ENCODE measurements around the gene CCDC178.

CCDC178 gene

GRCh38 chr18:33052886-33053285 lies 387.6 kb downstream of the CCDC178 start:
- ChIA-PET CTCF (interaction anchor here (0.7 kb wide), 1 partner anchor 370 kb away, joined by 5 read pairs; no protein-coding TSS in a partner anchor), POLR2A (no interaction called here)
- TF ChIP-seq FOXK2 (IDR thresholded peaks at IDR 0.05): no peak
- TF ChIP-seq TARDBP (IDR thresholded peaks at IDR 0.05): no peak
- TF ChIP-seq HDGF (IDR thresholded peaks at IDR 0.05; ENCODE audit: borderline replicate concordance): no peak
- TF ChIP-seq L3MBTL2 (conservative IDR thresholded peaks at IDR 0.05): no peak
- TF ChIP-seq FOXA1 (IDR thresholded peaks at IDR 0.05): no peak
- TF ChIP-seq SP1 (IDR thresholded peaks at IDR 0.05): no peak
- no peak for DNase-seq (ENCODE audit: extremely low spot score)

DNA sequence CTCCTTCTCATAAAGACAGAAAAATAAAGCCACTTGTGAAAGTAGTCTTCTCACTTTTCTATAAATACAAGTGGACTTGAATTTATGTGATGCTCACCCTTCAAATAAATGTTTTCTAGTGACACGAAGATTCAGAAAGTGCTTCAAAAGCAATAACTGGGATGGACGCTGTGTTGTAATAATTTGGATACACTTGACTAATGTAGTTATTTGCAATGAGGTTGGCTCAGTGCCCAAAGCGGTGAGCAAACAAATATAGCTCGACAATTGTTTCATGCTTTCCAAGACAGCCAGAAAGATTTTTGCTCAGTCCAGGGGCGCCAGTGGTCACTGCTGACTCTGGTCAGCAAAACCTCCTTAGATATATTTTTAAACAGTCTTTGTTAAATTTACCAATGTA lies 389.1 kb downstream of the CCDC178 start:
- CTCF ChIA-PET: interaction anchor here (0.6 to 1.1 kb wide), 4 partner anchors 15 to 210 kb away, joined by 3 to 4 read pairs (median 3); no protein-coding TSS in a partner anchor
- POLR2A ChIA-PET: no interaction called here
- no peak for DNase-seq (ENCODE audit: extremely low spot score)
- TF ChIP-seq L3MBTL2 (conservative IDR thresholded peaks at IDR 0.05) (no peak), CTBP1 (IDR thresholded peaks at IDR 0.05; ENCODE audit: borderline replicate concordance) (no peak), ARNT (IDR thresholded peaks at IDR 0.05) (no peak), NFRKB (IDR thresholded peaks at IDR 0.05) (no peak), ELF4 (IDR thresholded peaks at IDR 0.05) (no peak)

GRCh38 chr18:33040213-33040612 lies 400.3 kb downstream of the CCDC178 start:
- DNase-seq (ENCODE audit: extremely low spot score): no peak
- ChIA-PET CTCF (no interaction called here), POLR2A (no interaction called here)
- TF ChIP-seq TARDBP (IDR thresholded peaks at IDR 0.05) (no peak), BHLHE40 (IDR thresholded peaks at IDR 0.05; ENCODE audit: borderline replicate concordance) (no peak), ARNT (IDR thresholded peaks at IDR 0.05) (no peak), ZNF384 (IDR thresholded peaks at IDR 0.05) (no peak), FOXA1 (IDR thresholded peaks at IDR 0.05) (no peak), NFRKB (IDR thresholded peaks at IDR 0.05) (no peak), HDGF (IDR thresholded peaks at IDR 0.05; ENCODE audit: borderline replicate concordance) (no peak)
- TF ChIP-seq, protein P1, sequence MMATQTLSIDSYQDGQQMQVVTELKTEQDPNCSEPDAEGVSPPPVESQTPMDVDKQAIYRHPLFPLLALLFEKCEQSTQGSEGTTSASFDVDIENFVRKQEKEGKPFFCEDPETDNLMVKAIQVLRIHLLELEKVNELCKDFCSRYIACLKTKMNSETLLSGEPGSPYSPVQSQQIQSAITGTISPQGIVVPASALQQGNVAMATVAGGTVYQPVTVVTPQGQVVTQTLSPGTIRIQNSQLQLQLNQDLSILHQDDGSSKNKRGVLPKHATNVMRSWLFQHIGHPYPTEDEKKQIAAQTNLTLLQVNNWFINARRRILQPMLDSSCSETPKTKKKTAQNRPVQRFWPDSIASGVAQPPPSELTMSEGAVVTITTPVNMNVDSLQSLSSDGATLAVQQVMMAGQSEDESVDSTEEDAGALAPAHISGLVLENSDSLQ (IDR thresholded peaks at IDR 0.05): no peak

- DNase-seq (ENCODE audit: extremely low spot score): peak; percentile 41
- TF ChIP-seq ARNT (IDR thresholded peaks at IDR 0.05): no peak
- no peak for TF ChIP-seq LEF1 (IDR thresholded peaks at IDR 0.05; ENCODE audit: borderline replicate concordance)
- TF ChIP-seq NFRKB (IDR thresholded peaks at IDR 0.05): no peak
- TF ChIP-seq TARDBP (IDR thresholded peaks at IDR 0.05): no peak
- TF ChIP-seq ZNF384 (IDR thresholded peaks at IDR 0.05): no peak
- peak; percentile 39 for TF ChIP-seq CTBP1 (IDR thresholded peaks at IDR 0.05; ENCODE audit: borderline replicate concordance)
- TF ChIP-seq, protein P1 (IDR thresholded peaks at IDR 0.05): peak; percentile 83
- TF ChIP-seq SP1 (IDR thresholded peaks at IDR 0.05): no peak
- TF ChIP-seq FOXK2 (IDR thresholded peaks at IDR 0.05): no peak
- TF ChIP-seq HDGF (IDR thresholded peaks at IDR 0.05; ENCODE audit: borderline replicate concordance): no peak
- TF ChIP-seq BHLHE40 (IDR thresholded peaks at IDR 0.05; ENCODE audit: borderline replicate concordance): 0 out of 2 replicates have a peak, but pooled peaks have one; percentile 28
- TF ChIP-seq L3MBTL2 (conservative IDR thresholded peaks at IDR 0.05): no peak
- no peak for TF ChIP-seq SUZ12 (IDR thresholded peaks at IDR 0.05)
- peak; percentile 5; the same call in 1 of the 2 replicates for TF ChIP-seq FOXA1 (IDR thresholded peaks at IDR 0.05)
- TF ChIP-seq FOXM1 (IDR thresholded peaks at IDR 0.05; ENCODE audit: borderline replicate concordance): no peak
- CTCF ChIA-PET: no interaction called here
- POLR2A ChIA-PET: no interaction called here
Measured at GRCh38 chr18:33034945-33035344, 405.6 kb downstream of the CCDC178 start.

- POLR2A ChIA-PET: no interaction called here
- no peak for DNase-seq (ENCODE audit: extremely low spot score)
- no peak for TF ChIP-seq ZNF384 (IDR thresholded peaks at IDR 0.05)
- no peak for TF ChIP-seq HDGF (IDR thresholded peaks at IDR 0.05; ENCODE audit: borderline replicate concordance)
- no peak for TF ChIP-seq FOXA1 (IDR thresholded peaks at IDR 0.05)
- TF ChIP-seq SUZ12 (IDR thresholded peaks at IDR 0.05): no peak
- no peak for TF ChIP-seq ARNT (IDR thresholded peaks at IDR 0.05)
- TF ChIP-seq FOXM1 (IDR thresholded peaks at IDR 0.05; ENCODE audit: borderline replicate concordance): no peak
- TF ChIP-seq TARDBP (IDR thresholded peaks at IDR 0.05): no peak
- no peak for TF ChIP-seq FOXK2 (IDR thresholded peaks at IDR 0.05)
- CTCF ChIA-PET: no interaction called here
Measured at GRCh38 chr18:33034212-33034611, 406.3 kb downstream of the CCDC178 start.

DNA sequence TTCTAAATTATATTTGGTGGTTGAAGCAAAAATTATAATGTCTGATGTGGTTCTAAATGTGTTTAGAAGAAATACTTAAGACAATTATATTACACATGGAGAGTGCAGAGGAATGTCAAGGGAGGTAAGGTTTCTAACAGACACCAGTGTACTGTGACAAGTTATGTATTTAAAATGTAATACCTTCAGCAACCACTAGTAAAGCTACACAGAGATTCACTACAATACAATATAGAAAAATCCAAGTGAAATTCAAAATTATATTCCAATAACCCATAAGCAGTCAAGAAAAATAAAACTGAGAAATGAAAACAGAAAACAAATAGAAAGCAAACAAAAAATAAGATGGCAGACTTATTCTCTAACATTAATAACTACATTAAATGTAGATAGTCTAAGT lies 418.2 kb downstream of the CCDC178 start:
- POLR2A ChIA-PET: no interaction called here
- CTCF ChIA-PET: no interaction called here
- peak; percentile 44 for DNase-seq (ENCODE audit: extremely low spot score)
- TF ChIP-seq, protein P1 (IDR thresholded peaks at IDR 0.05): no peak
- no peak for TF ChIP-seq BHLHE40 (IDR thresholded peaks at IDR 0.05; ENCODE audit: borderline replicate concordance)
- no peak for TF ChIP-seq HDGF (IDR thresholded peaks at IDR 0.05; ENCODE audit: borderline replicate concordance)
- TF ChIP-seq CTBP1 (IDR thresholded peaks at IDR 0.05; ENCODE audit: borderline replicate concordance): no peak
- TF ChIP-seq FOXA1 (IDR thresholded peaks at IDR 0.05): no peak
- no peak for TF ChIP-seq SUZ12 (IDR thresholded peaks at IDR 0.05)
- TF ChIP-seq LEF1 (IDR thresholded peaks at IDR 0.05; ENCODE audit: borderline replicate concordance): no peak
- no peak for TF ChIP-seq SP1 (IDR thresholded peaks at IDR 0.05)

- ChIA-PET CTCF (no interaction called here), POLR2A (no interaction called here)
- no peak for TF ChIP-seq BHLHE40 (IDR thresholded peaks at IDR 0.05; ENCODE audit: borderline replicate concordance)
- TF ChIP-seq FOXA1 (IDR thresholded peaks at IDR 0.05): no peak
- TF ChIP-seq SP1 (IDR thresholded peaks at IDR 0.05): no peak
- TF ChIP-seq TARDBP (IDR thresholded peaks at IDR 0.05): no peak
- no peak for TF ChIP-seq FOXK2 (IDR thresholded peaks at IDR 0.05)
- TF ChIP-seq ARNT (IDR thresholded peaks at IDR 0.05): no peak
- DNase-seq (ENCODE audit: extremely low spot score): no peak
Measured at GRCh38 chr18:33020877-33021276, 419.6 kb downstream of the CCDC178 start.

Data from HEK293T (cell line).